ENCODE data around the gene PALD1. TPM values are rescaled to one million over a fixed set of nuclear protein-coding genes. Genes with fewer than 3 reads are reported as not detected.
"Not testable (repeated sequence)": the region's sequence is repeated elsewhere in the genome, so short reads cannot be mapped to it uniquely, and the experiment has no call there.

PALD1 gene
- total and polyA plus RNA-seq, 5 donors = 2.8 to 7.7 (median 5.6) TPM

- H3K4me1 ChIP-seq (ENCODE audit: control insufficient read depth, insufficient read depth, low read length) = no peaks in the 10 kb centered on the region
- no peak overlapping the region for H3K27ac ChIP-seq (ENCODE audit: low read length)
- 83% methylated on average over 7 of the region's 7 CpGs for WGBS
- no peak overlapping the region for H3K4me3 ChIP-seq (ENCODE audit: low read length)
- intact Hi-C loops (cut with DNase I) = loop anchor here in 1 of 4 donors (10.0 kb wide), 1 partner anchor 51 kb away; no protein-coding TSS in a partner anchor
- DNase-seq = peak in 1 of 3 donors; percentile 49
- H3K9me3 ChIP-seq (ENCODE audit: control insufficient read depth, low read length) = no peaks in the 10 kb centered on the region
- H3K27me3 ChIP-seq (ENCODE audit: control insufficient read depth, insufficient read depth) = no peaks in the 10 kb centered on the region
- ATAC-seq = no peak
These were observed 124.9 kb downstream of the PALD1 start for GRCh38 chr10:70603449-70603801.

GRCh38 chr10:70604106-70604505 is 125.5 kb downstream of the PALD1 start:
- DNase-seq (no peak), ATAC-seq (no peak)
- intact Hi-C loops (cut with DNase I) = loop anchor here in 1 of 4 donors (10.0 kb wide), 1 partner anchor 51 kb away; no protein-coding TSS in a partner anchor
- 72% methylated on average over 4 of the region's 4 CpGs for WGBS
- Histone ChIP-seq H3K4me3 (ENCODE audit: low read length) (no peak overlapping the region), H3K27ac (ENCODE audit: low read length) (no peak overlapping the region), H3K9me3 (ENCODE audit: control insufficient read depth, low read length) (no peaks in the 10 kb centered on the region), H3K4me1 (ENCODE audit: control insufficient read depth, insufficient read depth, low read length) (no peaks in the 10 kb centered on the region), H3K27me3 (ENCODE audit: control insufficient read depth, insufficient read depth) (no peaks in the 10 kb centered on the region)

- no peaks in the 10 kb centered on the region for H3K9me3 ChIP-seq (ENCODE audit: control insufficient read depth, low read length)
- no peaks in the 10 kb centered on the region for H3K4me1 ChIP-seq (ENCODE audit: control insufficient read depth, insufficient read depth, low read length)
- no peaks in the 10 kb centered on the region for H3K27me3 ChIP-seq (ENCODE audit: control insufficient read depth, insufficient read depth)
- H3K27ac ChIP-seq (ENCODE audit: low read length) = no peak overlapping the region
- ATAC-seq (no peak), DNase-seq (no peak)
- WGBS = 67% methylated on average over 2 of the region's 2 CpGs
- intact Hi-C loops (cut with DNase I) = loop anchor here in 1 of 4 donors (10.0 kb wide), 1 partner anchor 50 kb away; no protein-coding TSS in a partner anchor
- H3K4me3 ChIP-seq (ENCODE audit: low read length) = no peak overlapping the region
These were observed 126.6 kb downstream of the PALD1 start for GRCh38 chr10:70605161-70605560.

GRCh38 chr10:70607936-70608335 is 129.4 kb downstream of the PALD1 start:
- intact Hi-C loops (cut with DNase I) = loop anchor here in 1 of 4 donors (10.0 kb wide), 1 partner anchor 47 kb away; no protein-coding TSS in a partner anchor
- no peaks in the 10 kb centered on the region for H3K4me1 ChIP-seq (ENCODE audit: control insufficient read depth, insufficient read depth, low read length)
- WGBS = 99% methylated on average over 4 of the region's 4 CpGs
- H3K27me3 ChIP-seq (ENCODE audit: control insufficient read depth, insufficient read depth) = no peaks in the 10 kb centered on the region
- DNase-seq = no peak
- no peak for ATAC-seq
- no peak overlapping the region for H3K4me3 ChIP-seq (ENCODE audit: low read length)
- H3K27ac ChIP-seq (ENCODE audit: low read length) = no peak overlapping the region
- H3K9me3 ChIP-seq (ENCODE audit: control insufficient read depth, low read length) = no peaks in the 10 kb centered on the region

GRCh38 chr10:70613941-70614340 is 135.4 kb downstream of the PALD1 start:
- Histone ChIP-seq H3K4me1 (ENCODE audit: control insufficient read depth, insufficient read depth, low read length) (no peaks in the 10 kb centered on the region), H3K4me3 (ENCODE audit: low read length) (no peak overlapping the region), H3K9me3 (ENCODE audit: control insufficient read depth, low read length) (no peaks in the 10 kb centered on the region), H3K27ac (ENCODE audit: low read length) (no peak overlapping the region), H3K27me3 (ENCODE audit: control insufficient read depth, insufficient read depth) (no peaks in the 10 kb centered on the region)
- DNase-seq (no peak), ATAC-seq (no peak)
- intact Hi-C loops (cut with DNase I) = no loop called here
- 84% methylated on average over 2 of the region's 2 CpGs for WGBS

GRCh38 chr10:70614364-70614763 is 135.8 kb downstream of the PALD1 start:
- H3K27me3 ChIP-seq (ENCODE audit: control insufficient read depth, insufficient read depth); H3K27ac ChIP-seq (ENCODE audit: low read length); DNase-seq; ATAC-seq; intact Hi-C loops (cut with DNase I); H3K4me1 ChIP-seq (ENCODE audit: control insufficient read depth, insufficient read depth, low read length); H3K4me3 ChIP-seq (ENCODE audit: low read length); H3K9me3 ChIP-seq (ENCODE audit: control insufficient read depth, low read length): not testable (repeated sequence)
- 95% methylated on average over 3 of the region's 3 CpGs for WGBS

GRCh38 chr10:70615211-70615610 is 136.6 kb downstream of the PALD1 start:
- no peak overlapping the region for H3K4me3 ChIP-seq (ENCODE audit: low read length)
- ATAC-seq (no peak), DNase-seq (no peak)
- no peaks in the 10 kb centered on the region for H3K27me3 ChIP-seq (ENCODE audit: control insufficient read depth, insufficient read depth)
- H3K4me1 ChIP-seq (ENCODE audit: control insufficient read depth, insufficient read depth, low read length) = no peaks in the 10 kb centered on the region
- WGBS = 94% methylated on average over 2 of the region's 2 CpGs
- H3K9me3 ChIP-seq (ENCODE audit: control insufficient read depth, low read length) = no peaks in the 10 kb centered on the region
- H3K27ac ChIP-seq (ENCODE audit: low read length) = no peak overlapping the region
- intact Hi-C loops (cut with DNase I) = no loop called here

GRCh38 chr10:70615784-70616522 is 137.4 kb downstream of the PALD1 start:
- Histone ChIP-seq H3K27ac (ENCODE audit: low read length) (no peak overlapping the region), H3K9me3 (ENCODE audit: control insufficient read depth, low read length) (no peaks in the 10 kb centered on the region), H3K27me3 (ENCODE audit: control insufficient read depth, insufficient read depth) (no peaks in the 10 kb centered on the region), H3K4me1 (ENCODE audit: control insufficient read depth, insufficient read depth, low read length) (no peaks in the 10 kb centered on the region), H3K4me3 (ENCODE audit: low read length) (no peak overlapping the region)
- DNase-seq = no peak
- intact Hi-C loops (cut with DNase I) = no loop called here
- 63% methylated on average over 7 of the region's 7 CpGs for WGBS
- ATAC-seq = no peak

GRCh38 chr10:70616761-70617160 is 138.2 kb downstream of the PALD1 start:
- WGBS = 97% methylated on average over 4 of the region's 4 CpGs
- Histone ChIP-seq H3K27me3 (ENCODE audit: control insufficient read depth, insufficient read depth) (no peaks in the 10 kb centered on the region), H3K27ac (ENCODE audit: low read length) (no peak overlapping the region), H3K4me3 (ENCODE audit: low read length) (no peak overlapping the region), H3K9me3 (ENCODE audit: control insufficient read depth, low read length) (no peaks in the 10 kb centered on the region), H3K4me1 (ENCODE audit: control insufficient read depth, insufficient read depth, low read length) (no peaks in the 10 kb centered on the region)
- ATAC-seq = no peak
- no peak for DNase-seq
- intact Hi-C loops (cut with DNase I) = no loop called here

Other genes with a start within 250 kb of the PALD1 start
- 10 to 100 TPM; 40.7 to 75.1 (median 68.6) TPM for gene PPA1, start 245.3 kb upstream of the PALD1 start, total RNA-seq
- gene PPA1, start 245.3 kb upstream of the PALD1 start, polyA plus RNA-seq = 99.2 TPM
- under 1 TPM in 1 of 4 donors, not detected in 3; 0.03 TPM for gene NPFFR1, start 194.8 kb upstream of the PALD1 start, total RNA-seq
- 0.02 TPM for gene NPFFR1, start 194.8 kb upstream of the PALD1 start, polyA plus RNA-seq
- gene LRRC20, start 96.1 kb upstream of the PALD1 start, total RNA-seq = 10 to 100 TPM; 17.7 to 46.4 (median 37.0) TPM
- 33.4 TPM for gene LRRC20, start 96.1 kb upstream of the PALD1 start, polyA plus RNA-seq
- 10 to 100 TPM; 69.7 to 91.1 (median 78.0) TPM for gene EIF4EBP2, start 74.6 kb upstream of the PALD1 start, total RNA-seq
- gene EIF4EBP2, start 74.6 kb upstream of the PALD1 start, polyA plus RNA-seq = 29.6 TPM
- not detected for gene NODAL, start 37.1 kb upstream of the PALD1 start, total RNA-seq
- gene NODAL, start 37.1 kb upstream of the PALD1 start, polyA plus RNA-seq = not detected
- gene PRF1, start 124.0 kb downstream of the PALD1 start, total RNA-seq = 1 to 10 TPM in 3 of 4 donors, under 1 TPM in 1; 0.81 to 2.9 (median 1.9) TPM
- 1.1 TPM for gene PRF1, start 124.0 kb downstream of the PALD1 start, polyA plus RNA-seq
- gene ADAMTS14, start 193.7 kb downstream of the PALD1 start, total RNA-seq = under 1 TPM; 0.03 to 0.36 (median 0.19) TPM
- 0.14 TPM for gene ADAMTS14, start 193.7 kb downstream of the PALD1 start, polyA plus RNA-seq

Measured in right cardiac atrium (tissue), 5 donors.